Measurements from ENCODE around the gene ARAP1. TPM values are rescaled to one million over a fixed set of nuclear protein-coding genes. Genes with fewer than 3 reads are reported as not detected.

Gene ARAP1
- total RNA-seq, 4 donors from 2014 or later: 122 to 285 (median 145) TPM

- H3K27ac ChIP-seq: no peak overlapping the region
- no peaks in the 10 kb centered on the region for H3K36me3 ChIP-seq
- H3K27me3 ChIP-seq: no peaks in the 10 kb centered on the region
- H3K4me1 ChIP-seq: peaks cover 0 to 18% (median 3%) of the 10 kb centered on the region in 4 donors
- H3K9me3 ChIP-seq: no peaks in the 10 kb centered on the region
- no peak overlapping the region for H3K4me3 ChIP-seq
- TF ChIP-seq CTCF (IDR thresholded peaks at IDR 0.05): no peak
- TF ChIP-seq POLR2A (IDR thresholded peaks at IDR 0.05): no peak
- DNase-seq: no peak
These were observed 16.4 kb upstream of the ARAP1 start for GRCh38 chr11:72768581-72768980.

GRCh38 chr11:72767203-72768062 lies 15.2 kb upstream of the ARAP1 start:
- Histone ChIP-seq H3K27ac (no peak overlapping the region), H3K4me1 (peaks cover 0 to 11% (median 3%) of the 10 kb centered on the region in 4 donors), H3K27me3 (no peaks in the 10 kb centered on the region), H3K9me3 (no peaks in the 10 kb centered on the region), H3K4me3 (no peak overlapping the region), H3K36me3 (no peaks in the 10 kb centered on the region)
- TF ChIP-seq CTCF (IDR thresholded peaks at IDR 0.05) (no peak), POLR2A (IDR thresholded peaks at IDR 0.05) (no peak)
- DNase-seq: no peak

- peaks cover 0 to 7% (median 3%) of the 10 kb centered on the region in 4 donors for H3K4me1 ChIP-seq
- DNase-seq: no peak
- H3K27ac ChIP-seq: no peak overlapping the region
- no peaks in the 10 kb centered on the region for H3K9me3 ChIP-seq
- TF ChIP-seq POLR2A (IDR thresholded peaks at IDR 0.05): no peak
- TF ChIP-seq CTCF (IDR thresholded peaks at IDR 0.05): no peak
- H3K36me3 ChIP-seq: no peaks in the 10 kb centered on the region
- no peak overlapping the region for H3K4me3 ChIP-seq
- no peaks in the 10 kb centered on the region for H3K27me3 ChIP-seq
These were observed 14.1 kb upstream of the ARAP1 start for GRCh38 chr11:72766152-72766902.

GRCh38 chr11:72764503-72764902 lies 12.3 kb upstream of the ARAP1 start:
- Histone ChIP-seq H3K9me3 (no peaks in the 10 kb centered on the region), H3K36me3 (no peaks in the 10 kb centered on the region), H3K4me3 (no peak overlapping the region), H3K27ac (peak overlapping the region in 2 of 4 donors; percentile 12 to 41), H3K27me3 (no peaks in the 10 kb centered on the region), H3K4me1 (peaks cover 0 to 6% (median 0%) of the 10 kb centered on the region in 4 donors)
- no peak for TF ChIP-seq POLR2A (IDR thresholded peaks at IDR 0.05)
- TF ChIP-seq CTCF (IDR thresholded peaks at IDR 0.05): peak in 3 of 6 experiments; percentile 61 to 70 (median 67)
- DNase-seq: peak in 2 of 3 donors; percentile 74 to 78

GRCh38 chr11:72763823-72764222 lies 11.6 kb upstream of the ARAP1 start:
- no peak overlapping the region for H3K4me3 ChIP-seq
- no peak for TF ChIP-seq POLR2A (IDR thresholded peaks at IDR 0.05)
- no peak for TF ChIP-seq CTCF (IDR thresholded peaks at IDR 0.05)
- no peaks in the 10 kb centered on the region for H3K9me3 ChIP-seq
- H3K36me3 ChIP-seq: no peaks in the 10 kb centered on the region
- peaks cover 0 to 6% (median 0%) of the 10 kb centered on the region in 4 donors for H3K4me1 ChIP-seq
- peak overlapping the region in 1 of 4 donors; percentile 41 for H3K27ac ChIP-seq
- H3K27me3 ChIP-seq: no peaks in the 10 kb centered on the region
- no peak for DNase-seq

All from Peyer's patch (tissue), 4 donors.